HL-60 (cell line): Measurements from ENCODE around the gene CSTB.

Experiments used
- DNase-seq, 2 experiments: peaks; one replicate each; pipeline ENCODE4 v3.0.0-alpha.2; 2010 to 2020; ENCODE audit warnings: low read depth in 1 of 2, low spot score in 1 of 2
- H3K27ac ChIP-seq: fragments of 250-450 bp; sonication (Bioruptor Pico); replicated peaks from 2 replicates; pipeline ENCODE4 v1.5.1; 2020; ENCODE audit warnings: mild to moderate bottlenecking, moderate library complexity
- H3K27me3 ChIP-seq: fragments of 250-450 bp; sonication (Bioruptor Pico); 2 replicates; pipeline ENCODE4 v1.5.1; 2021; ENCODE audit warnings: mild to moderate bottlenecking, moderate library complexity; ENCODE audit not compliant: insufficient read depth, poor library complexity, severe bottlenecking
- H3K4me3 ChIP-seq: replicated peaks from 2 replicates; pipeline ENCODE4 v1.5.1; 2011; ENCODE audit warnings: mild to moderate bottlenecking, control low read depth, low read length; ENCODE audit not compliant: insufficient read depth
- CTCF ChIP-seq: IDR thresholded peaks from one replicate; pipeline ENCODE4 v1.5.1; 2011; ENCODE audit warnings: low read length, control low read depth, inconsistent platforms; ENCODE audit not compliant: insufficient read depth
- GABPA ChIP-seq: IDR thresholded peaks from 2 replicates; pipeline ENCODE4 v1.6.1; 2012; ENCODE audit warnings: low read depth
- POLR2AphosphoS5 ChIP-seq: IDR thresholded peaks from 2 replicates; pipeline ENCODE4 v1.6.1; 2012; ENCODE audit warnings: low read depth
- REST ChIP-seq: IDR thresholded peaks from 2 replicates; pipeline ENCODE4 v1.6.1; 2012; ENCODE audit warnings: low read depth; ENCODE audit not compliant: insufficient replicate concordance
- SPI1 ChIP-seq: IDR thresholded peaks from 2 replicates; pipeline ENCODE4 v1.6.1; 2012; ENCODE audit warnings: low read depth, mild to moderate bottlenecking, borderline replicate concordance

CSTB gene

DNA sequence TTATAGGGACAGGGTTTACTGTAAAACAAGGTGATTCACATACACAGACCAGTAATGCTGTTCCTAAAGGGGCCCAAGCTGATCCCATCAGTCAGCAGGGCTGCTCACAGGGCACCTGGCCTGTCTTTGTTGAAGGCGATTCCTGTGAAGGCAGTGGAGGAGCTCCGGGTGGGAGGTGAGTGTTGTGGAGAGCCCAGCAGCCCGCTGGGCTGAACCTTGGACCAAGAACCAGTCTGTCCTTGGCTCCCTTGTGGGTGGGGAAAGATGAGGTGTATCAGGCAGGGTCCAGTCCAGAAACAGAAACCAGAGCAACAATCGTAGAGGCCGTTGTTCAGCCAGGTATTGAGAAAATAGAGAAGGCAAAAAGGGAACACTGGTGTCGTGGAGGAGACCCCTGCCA lies 44.6 kb downstream of the CSTB start:
- DNase-seq = no peak
- Histone ChIP-seq H3K4me3 (no peak overlapping the region), H3K27ac (no peak overlapping the region)

GRCh38 chr21:43728467-43729390 lies 47.4 kb downstream of the CSTB start:
- Histone ChIP-seq H3K27me3 (no peaks in the 10 kb centered on the region), H3K4me3 (peak overlapping the region; percentile 40), H3K27ac (peak overlapping the region; percentile 81)
- TF ChIP-seq REST = peak; percentile 22
- peak; percentile 86 for TF ChIP-seq POLR2AphosphoS5
- TF ChIP-seq CTCF = no peak
- TF ChIP-seq SPI1 = peak; percentile 76
- TF ChIP-seq GABPA = peak; percentile 92
- peak; percentile 95 to 96 for DNase-seq

More for the DNA sequence above, 44.6 kb downstream of the CSTB start:
- TF ChIP-seq REST (no peak), POLR2AphosphoS5 (no peak), SPI1 (no peak)
- H3K27me3 ChIP-seq = no peaks in the 10 kb centered on the region

GRCh38 chr21:43728154-43728466 lies 48.0 kb downstream of the CSTB start:
- TF ChIP-seq SPI1 (no peak), REST (no peak), POLR2AphosphoS5 (no peak), GABPA (no peak)
- Histone ChIP-seq H3K4me3 (peak overlapping the region; percentile 40), H3K27me3 (no peaks in the 10 kb centered on the region), H3K27ac (peak overlapping the region; percentile 81)
- DNase-seq = peak in 1 of 2 experiments; percentile 65
